Measurements from ENCODE around the gene DMC1. TPM values are rescaled to one million over a fixed set of nuclear protein-coding genes. Genes with fewer than 3 reads are reported as not detected.

DMC1 gene
- total and polyA plus RNA-seq, 2 donors (not counting 1 experiment from before 2014, with no cell fraction given) = 0.54 to 4.0 TPM

DNA sequence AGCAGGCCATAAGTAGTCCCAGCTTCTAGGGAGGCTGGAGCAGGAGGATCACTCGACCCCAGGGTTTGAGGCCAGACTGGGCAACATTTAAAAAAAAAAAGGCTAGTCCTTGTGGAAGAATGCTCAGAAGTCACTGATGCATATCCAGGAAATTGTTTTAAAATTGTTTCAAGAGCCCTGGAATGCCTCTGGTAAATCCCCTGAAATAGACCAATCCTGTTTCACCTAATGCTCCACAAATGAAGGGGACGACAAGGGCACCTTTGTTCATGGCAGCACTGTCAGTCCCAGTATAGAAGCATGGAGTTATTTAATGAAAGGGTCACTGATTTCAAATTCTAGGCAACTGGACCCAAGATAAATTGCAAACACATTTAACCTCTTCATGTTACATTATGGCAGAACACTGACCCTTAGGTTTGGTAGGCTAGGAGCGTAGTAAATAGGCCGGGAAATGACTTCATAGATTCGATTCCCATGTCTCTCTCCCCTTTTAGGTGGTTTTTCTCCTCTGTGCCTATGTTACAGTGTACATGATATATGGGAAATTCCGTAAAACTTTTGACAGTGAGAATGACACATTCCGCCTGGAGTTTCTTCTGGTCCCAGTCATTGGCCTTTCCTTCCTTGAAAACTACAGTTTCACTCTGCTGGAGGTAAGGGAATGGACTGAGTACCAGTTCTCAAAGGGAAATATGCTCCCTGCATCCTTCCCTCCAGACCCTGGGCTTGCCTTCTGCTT lies 90.7 kb downstream of the DMC1 start:
- no peaks in the 10 kb centered on the region for H3K79me2 ChIP-seq (ENCODE audit: control insufficient read depth, insufficient read depth, low read length)
- H3K4me2 ChIP-seq (ENCODE audit: extremely low read depth, insufficient read depth, low read length) = no peak overlapping the region
- no peak overlapping the region for H3K9ac ChIP-seq (ENCODE audit: insufficient read depth, low read length)
- TF ChIP-seq, protein P1, sequence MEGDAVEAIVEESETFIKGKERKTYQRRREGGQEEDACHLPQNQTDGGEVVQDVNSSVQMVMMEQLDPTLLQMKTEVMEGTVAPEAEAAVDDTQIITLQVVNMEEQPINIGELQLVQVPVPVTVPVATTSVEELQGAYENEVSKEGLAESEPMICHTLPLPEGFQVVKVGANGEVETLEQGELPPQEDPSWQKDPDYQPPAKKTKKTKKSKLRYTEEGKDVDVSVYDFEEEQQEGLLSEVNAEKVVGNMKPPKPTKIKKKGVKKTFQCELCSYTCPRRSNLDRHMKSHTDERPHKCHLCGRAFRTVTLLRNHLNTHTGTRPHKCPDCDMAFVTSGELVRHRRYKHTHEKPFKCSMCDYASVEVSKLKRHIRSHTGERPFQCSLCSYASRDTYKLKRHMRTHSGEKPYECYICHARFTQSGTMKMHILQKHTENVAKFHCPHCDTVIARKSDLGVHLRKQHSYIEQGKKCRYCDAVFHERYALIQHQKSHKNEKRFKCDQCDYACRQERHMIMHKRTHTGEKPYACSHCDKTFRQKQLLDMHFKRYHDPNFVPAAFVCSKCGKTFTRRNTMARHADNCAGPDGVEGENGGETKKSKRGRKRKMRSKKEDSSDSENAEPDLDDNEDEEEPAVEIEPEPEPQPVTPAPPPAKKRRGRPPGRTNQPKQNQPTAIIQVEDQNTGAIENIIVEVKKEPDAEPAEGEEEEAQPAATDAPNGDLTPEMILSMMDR (conservative IDR thresholded peaks at IDR 0.05 in 1 of 2, IDR thresholded peaks at IDR 0.05 in 1 of 2; ENCODE audit: low read depth in 1 of 2, low read length in 2 of 2) = no peak
- no peak for TF ChIP-seq EZH2 (IDR thresholded peaks at IDR 0.05; ENCODE audit: low read length, missing control alignments)
- H3K9me3 ChIP-seq (ENCODE audit: control insufficient read depth, insufficient read depth, low read depth, low read length) = no peaks in the 10 kb centered on the region
- H3K4me3 ChIP-seq (replicated peaks in 1 of 4; ENCODE audit: control extremely low read depth in 1 of 4, insufficient read depth in 1 of 4, low read depth in 3 of 4, low read length in 4 of 4) = no peak overlapping the region
- peaks cover 5% of the 10 kb centered on the region for H3K4me1 ChIP-seq (ENCODE audit: control insufficient read depth, extremely low read depth, insufficient read depth, low read length)
- peak in 1 of 2 donors; percentile 49 for DNase-seq (ENCODE audit: low read depth in 2 of 2)
- H4K20me1 ChIP-seq (ENCODE audit: control insufficient read depth, extremely low read depth, insufficient read depth, low read length) = no peaks in the 10 kb centered on the region
- no peaks in the 10 kb centered on the region for H3K27me3 ChIP-seq (ENCODE audit: control insufficient read depth, insufficient read depth, low read length)
- H3K27ac ChIP-seq (ENCODE audit: insufficient read depth, low read length) = no peak overlapping the region
- no peak overlapping the region for H2AFZ ChIP-seq (ENCODE audit: low read length)
- H3K36me3 ChIP-seq (ENCODE audit: control insufficient read depth, insufficient read depth, low read length) = peaks cover 12% of the 10 kb centered on the region

DNA sequence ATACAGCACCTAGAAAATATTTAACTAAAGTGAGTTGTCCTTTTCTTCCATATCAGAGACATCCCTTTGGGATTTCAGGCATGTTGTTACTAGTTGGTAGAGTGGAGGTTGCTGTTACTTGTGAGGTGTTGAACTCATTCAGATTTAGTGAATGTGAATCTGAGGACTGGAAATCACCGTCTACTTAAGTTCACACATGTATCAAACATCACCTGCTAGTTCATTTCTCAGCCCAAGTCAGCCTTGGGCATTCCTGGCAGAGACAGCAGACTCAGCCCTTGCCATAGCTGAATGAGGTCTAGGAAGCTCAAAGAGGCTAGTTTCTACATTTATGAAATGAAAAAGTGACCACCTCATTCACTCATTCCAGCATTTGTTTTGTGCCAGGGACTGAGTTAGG lies 92.4 kb downstream of the DMC1 start:
- Histone ChIP-seq H3K4me2 (ENCODE audit: extremely low read depth, insufficient read depth, low read length) (no peak overlapping the region), H3K4me1 (ENCODE audit: control insufficient read depth, extremely low read depth, insufficient read depth, low read length) (peaks cover 5% of the 10 kb centered on the region), H3K79me2 (ENCODE audit: control insufficient read depth, insufficient read depth, low read length) (no peaks in the 10 kb centered on the region), H3K27me3 (ENCODE audit: control insufficient read depth, insufficient read depth, low read length) (no peaks in the 10 kb centered on the region), H3K4me3 (replicated peaks in 1 of 4; ENCODE audit: control extremely low read depth in 1 of 4, insufficient read depth in 1 of 4, low read depth in 3 of 4, low read length in 4 of 4) (no peak overlapping the region), H3K9ac (ENCODE audit: insufficient read depth, low read length) (no peak overlapping the region), H2AFZ (ENCODE audit: low read length) (no peak overlapping the region), H3K36me3 (ENCODE audit: control insufficient read depth, insufficient read depth, low read length) (peaks cover 12% of the 10 kb centered on the region), H3K9me3 (ENCODE audit: control insufficient read depth, insufficient read depth, low read depth, low read length) (no peaks in the 10 kb centered on the region), H4K20me1 (ENCODE audit: control insufficient read depth, extremely low read depth, insufficient read depth, low read length) (no peaks in the 10 kb centered on the region), H3K27ac (ENCODE audit: insufficient read depth, low read length) (no peak overlapping the region)
- TF ChIP-seq, protein P1 (conservative IDR thresholded peaks at IDR 0.05 in 1 of 2, IDR thresholded peaks at IDR 0.05 in 1 of 2; ENCODE audit: low read depth in 1 of 2, low read length in 2 of 2) = no peak
- no peak for DNase-seq (ENCODE audit: low read depth in 2 of 2)

DNA sequence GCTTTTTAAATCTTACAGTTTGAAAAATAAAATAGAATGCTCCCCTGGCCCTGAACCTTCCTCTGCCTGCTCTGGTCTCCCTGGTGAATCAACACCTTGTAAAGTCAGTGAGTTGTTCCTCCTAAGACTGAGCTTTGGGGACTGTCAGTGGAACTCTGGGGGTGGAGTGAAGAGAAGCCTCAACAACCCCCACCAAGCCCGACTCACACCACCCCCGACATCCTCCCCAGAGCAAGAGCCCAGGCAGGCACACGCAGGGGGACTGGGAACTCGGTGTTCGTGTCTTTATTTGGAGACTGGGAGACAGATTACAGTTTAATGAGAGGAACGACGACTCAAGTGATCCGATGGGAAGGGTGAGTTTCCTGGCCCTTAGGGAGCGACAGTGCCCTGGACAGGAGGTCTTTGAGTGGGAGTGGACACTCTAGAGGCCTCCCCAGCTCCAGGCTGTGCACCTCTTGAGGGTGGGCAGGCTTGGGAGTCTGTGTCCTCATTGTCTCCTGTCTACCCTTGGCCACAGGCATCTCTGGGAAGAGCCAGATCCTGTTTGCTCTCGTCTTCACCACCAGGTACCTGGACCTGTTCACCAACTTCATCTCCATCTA lies 95.9 kb downstream of the DMC1 start:
- no peak overlapping the region for H3K4me3 ChIP-seq (replicated peaks in 1 of 4; ENCODE audit: control extremely low read depth in 1 of 4, insufficient read depth in 1 of 4, low read depth in 3 of 4, low read length in 4 of 4)
- H3K27me3 ChIP-seq (ENCODE audit: control insufficient read depth, insufficient read depth, low read length) = no peaks in the 10 kb centered on the region
- no peaks in the 10 kb centered on the region for H4K20me1 ChIP-seq (ENCODE audit: control insufficient read depth, extremely low read depth, insufficient read depth, low read length)
- no peak for DNase-seq (ENCODE audit: low read depth in 2 of 2)
- H2AFZ ChIP-seq (ENCODE audit: low read length) = no peak overlapping the region
- H3K79me2 ChIP-seq (ENCODE audit: control insufficient read depth, insufficient read depth, low read length) = peaks cover 4% of the 10 kb centered on the region
- peaks cover 3% of the 10 kb centered on the region for H3K4me1 ChIP-seq (ENCODE audit: control insufficient read depth, extremely low read depth, insufficient read depth, low read length)
- no peak overlapping the region for H3K27ac ChIP-seq (ENCODE audit: insufficient read depth, low read length)
- TF ChIP-seq EZH2 (IDR thresholded peaks at IDR 0.05; ENCODE audit: low read length, missing control alignments) = no peak
- TF ChIP-seq, protein P1 (conservative IDR thresholded peaks at IDR 0.05 in 1 of 2, IDR thresholded peaks at IDR 0.05 in 1 of 2; ENCODE audit: low read depth in 1 of 2, low read length in 2 of 2) = no peak
- no peaks in the 10 kb centered on the region for H3K9me3 ChIP-seq (ENCODE audit: control insufficient read depth, insufficient read depth, low read depth, low read length)
- H3K9ac ChIP-seq (ENCODE audit: insufficient read depth, low read length) = no peak overlapping the region
- no peak overlapping the region for H3K4me2 ChIP-seq (ENCODE audit: extremely low read depth, insufficient read depth, low read length)
- peaks cover 7% of the 10 kb centered on the region for H3K36me3 ChIP-seq (ENCODE audit: control insufficient read depth, insufficient read depth, low read length)
